Ovary (tissue), 3 donors: Measurements from ENCODE around the gene SESN1.

Source experiments
- CTCF ChIP-seq, 3 donors: fragments of 450-650 bp in 2 of 3; fragments of 200-600 bp in 1 of 3; IDR thresholded peaks; one replicate each; pipeline versions ENCODE4 v1.5.1 to v1.8.0; 2016 to 2022; ENCODE audit warnings: antibody characterized with exemption in 3 of 3, mild to moderate bottlenecking in 1 of 3
- POLR2A ChIP-seq: fragments of 450-650 bp; IDR thresholded peaks from one replicate; pipeline ENCODE4 v1.6.1; 2017; ENCODE audit warnings: antibody characterized with exemption, mild to moderate bottlenecking, moderate library complexity
- donor health status: DM: no; HTN: no; CAD: no.

GRCh38 chr6:109028439-109028838 is 66.2 kb downstream of the SESN1 start:
- TF ChIP-seq CTCF (IDR thresholded peaks at IDR 0.05) (no peak), POLR2A (no peak)
